Measurements from ENCODE around the gene ARMC9. TPM values are rescaled to one million over a fixed set of nuclear protein-coding genes. Genes with fewer than 3 reads are reported as not detected.
A peak's percentile ranks its signal among the peaks of the same experiment; 100 is the strongest.

The ARMC9 gene
- total and polyA plus RNA-seq, 7 donors, result 1.4 to 18.4 (median 2.2) TPM

DNA sequence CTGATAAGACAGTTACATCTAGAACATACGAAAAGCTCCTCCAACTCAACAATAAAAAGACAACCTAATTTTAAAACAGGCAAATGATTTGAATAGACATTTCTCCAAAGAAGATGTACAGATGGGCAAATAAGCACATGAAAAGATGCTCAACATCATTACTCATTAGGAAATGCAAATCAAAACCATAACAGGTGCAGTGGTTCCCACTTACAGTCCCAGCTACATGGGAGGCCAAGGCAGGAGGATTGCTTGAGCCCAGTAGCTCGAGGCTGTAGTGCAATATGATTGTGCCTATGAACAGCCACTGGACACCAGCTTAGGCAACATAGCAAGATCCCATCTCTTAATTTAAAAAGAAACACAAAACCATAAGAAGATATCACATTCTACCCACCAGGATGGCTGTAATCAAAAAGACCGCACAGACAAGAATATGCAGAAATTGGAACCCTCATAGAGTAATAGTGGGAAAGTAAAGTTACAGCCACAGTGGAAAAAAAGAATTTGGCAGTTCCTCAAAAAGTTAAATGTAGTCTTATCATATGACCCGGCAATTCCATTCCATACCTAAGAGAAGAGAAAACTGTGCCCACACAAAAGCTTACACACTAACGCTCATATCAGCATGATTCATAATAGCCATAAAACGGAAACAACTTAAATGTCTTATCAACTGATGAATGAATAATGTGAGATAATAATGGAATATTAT is 30.5 kb upstream of the ARMC9 start:
- no peak for ATAC-seq
- TF ChIP-seq, protein P1, sequence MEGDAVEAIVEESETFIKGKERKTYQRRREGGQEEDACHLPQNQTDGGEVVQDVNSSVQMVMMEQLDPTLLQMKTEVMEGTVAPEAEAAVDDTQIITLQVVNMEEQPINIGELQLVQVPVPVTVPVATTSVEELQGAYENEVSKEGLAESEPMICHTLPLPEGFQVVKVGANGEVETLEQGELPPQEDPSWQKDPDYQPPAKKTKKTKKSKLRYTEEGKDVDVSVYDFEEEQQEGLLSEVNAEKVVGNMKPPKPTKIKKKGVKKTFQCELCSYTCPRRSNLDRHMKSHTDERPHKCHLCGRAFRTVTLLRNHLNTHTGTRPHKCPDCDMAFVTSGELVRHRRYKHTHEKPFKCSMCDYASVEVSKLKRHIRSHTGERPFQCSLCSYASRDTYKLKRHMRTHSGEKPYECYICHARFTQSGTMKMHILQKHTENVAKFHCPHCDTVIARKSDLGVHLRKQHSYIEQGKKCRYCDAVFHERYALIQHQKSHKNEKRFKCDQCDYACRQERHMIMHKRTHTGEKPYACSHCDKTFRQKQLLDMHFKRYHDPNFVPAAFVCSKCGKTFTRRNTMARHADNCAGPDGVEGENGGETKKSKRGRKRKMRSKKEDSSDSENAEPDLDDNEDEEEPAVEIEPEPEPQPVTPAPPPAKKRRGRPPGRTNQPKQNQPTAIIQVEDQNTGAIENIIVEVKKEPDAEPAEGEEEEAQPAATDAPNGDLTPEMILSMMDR (IDR thresholded peaks at IDR 0.05), result no peak
- Histone ChIP-seq H3K9me3 (no peaks in the 10 kb centered on the region), H3K27me3 (ENCODE audit: insufficient read depth in 3 of 3, low read length in 2 of 3) (no peaks in the 10 kb centered on the region), H3K4me3 (no peak overlapping the region), H3K36me3 (ENCODE audit: insufficient read depth in 1 of 2, low read depth in 1 of 2) (peaks cover 13 to 98% of the 10 kb centered on the region in 2 donors), H3K27ac (no peak overlapping the region), H3K4me1 (no peaks in the 10 kb centered on the region)
- DNase-seq, result no peak
- WGBS, 3 donors, result 75 to 91% (median 79%) methylated on average over 6 of the region's 6 CpGs
- intact Hi-C loops (cut with DNase I), result no loop called here

DNA sequence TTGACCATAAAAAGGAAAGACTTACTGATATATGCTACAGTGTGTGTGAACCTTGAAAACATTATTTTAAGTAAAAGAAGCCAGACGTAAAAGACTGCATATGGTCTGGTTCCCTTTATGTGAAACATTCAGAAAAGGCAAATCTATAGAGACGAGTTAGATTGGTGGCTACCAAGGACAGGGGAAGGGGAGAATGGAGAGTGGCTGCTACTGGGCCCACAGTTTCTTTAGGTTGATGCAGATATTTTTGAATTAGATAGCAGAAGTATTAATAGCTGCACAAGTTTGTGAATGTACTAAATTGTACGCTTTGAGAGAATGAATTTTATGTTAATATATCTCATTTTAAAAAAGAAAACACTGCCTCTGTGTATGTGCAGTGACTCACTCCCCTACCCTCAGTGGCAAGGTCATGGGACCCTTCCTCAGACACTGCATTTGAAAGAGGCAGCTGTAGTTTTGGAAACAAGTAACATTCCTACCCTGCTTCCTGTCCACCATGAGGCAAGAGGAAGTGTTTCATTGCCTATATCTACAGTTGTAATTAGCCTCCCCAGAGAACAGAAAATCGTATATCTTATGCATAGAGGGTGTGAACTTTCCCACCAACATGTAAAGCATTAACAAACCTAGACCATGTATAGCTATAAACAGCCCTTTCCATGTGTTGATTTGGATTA is 29.8 kb upstream of the ARMC9 start:
- Histone ChIP-seq H3K36me3 (ENCODE audit: insufficient read depth in 1 of 2, low read depth in 1 of 2) (peaks cover 17 to 96% of the 10 kb centered on the region in 2 donors), H3K9me3 (no peaks in the 10 kb centered on the region), H3K4me3 (no peak overlapping the region), H3K27me3 (ENCODE audit: insufficient read depth in 3 of 3, low read length in 2 of 3) (no peaks in the 10 kb centered on the region), H3K27ac (no peak overlapping the region), H3K4me1 (no peaks in the 10 kb centered on the region)
- ATAC-seq, result peak in 1 of 4 donors; percentile 30
- DNase-seq, result no peak
- intact Hi-C loops (cut with DNase I), result no loop called here
- TF ChIP-seq, protein P1 (IDR thresholded peaks at IDR 0.05), result no peak
- WGBS, 3 donors, result 81 to 85% (median 83%) methylated on average over 4 of the region's 4 CpGs

- H3K27me3 ChIP-seq (ENCODE audit: insufficient read depth in 3 of 3, low read length in 2 of 3), result no peaks in the 10 kb centered on the region
- H3K27ac ChIP-seq, result no peak overlapping the region
- TF ChIP-seq, protein P1 (IDR thresholded peaks at IDR 0.05), result no peak
- intact Hi-C loops (cut with DNase I), result no loop called here
- WGBS, 3 donors, result 53 to 65% (median 65%) methylated on average over 3 of the region's 3 CpGs
- no peak for ATAC-seq
- no peak for DNase-seq
- H3K4me1 ChIP-seq, result no peaks in the 10 kb centered on the region
- no peaks in the 10 kb centered on the region for H3K9me3 ChIP-seq
- H3K4me3 ChIP-seq, result no peak overlapping the region
- peaks cover 17 to 94% of the 10 kb centered on the region in 2 donors for H3K36me3 ChIP-seq (ENCODE audit: insufficient read depth in 1 of 2, low read depth in 1 of 2)
Measured at GRCh38 chr2:231169488-231169887, 28.9 kb upstream of the ARMC9 start.

GRCh38 chr2:231170055-231170454 is 28.4 kb upstream of the ARMC9 start:
- DNase-seq, result no peak
- H3K4me3 ChIP-seq, result no peak overlapping the region
- no peaks in the 10 kb centered on the region for H3K4me1 ChIP-seq
- H3K9me3 ChIP-seq, result no peaks in the 10 kb centered on the region
- H3K27ac ChIP-seq, result no peak overlapping the region
- ATAC-seq, result no peak
- TF ChIP-seq, protein P1 (IDR thresholded peaks at IDR 0.05), result no peak
- H3K36me3 ChIP-seq (ENCODE audit: insufficient read depth in 1 of 2, low read depth in 1 of 2), result peaks cover 17 to 94% of the 10 kb centered on the region in 2 donors
- intact Hi-C loops (cut with DNase I), result no loop called here
- 53 to 75% (median 70%) methylated on average over 1 of the region's 1 CpG for WGBS, 3 donors
- H3K27me3 ChIP-seq (ENCODE audit: insufficient read depth in 3 of 3, low read length in 2 of 3), result no peaks in the 10 kb centered on the region

All from psoas muscle (tissue), 8 donors.